GM18511 (cell line): Measurements from ENCODE around the gene CDO1.

Experiments
- ATAC-seq: cut with Tn5 transposase; IDR thresholded peaks from one replicate; pipeline ENCODE4 v1.9.1; 2021; ENCODE audit warnings: mild to moderate bottlenecking, moderate library complexity; ENCODE audit not compliant: unreplicated experiment

The CDO1 gene

DNA sequence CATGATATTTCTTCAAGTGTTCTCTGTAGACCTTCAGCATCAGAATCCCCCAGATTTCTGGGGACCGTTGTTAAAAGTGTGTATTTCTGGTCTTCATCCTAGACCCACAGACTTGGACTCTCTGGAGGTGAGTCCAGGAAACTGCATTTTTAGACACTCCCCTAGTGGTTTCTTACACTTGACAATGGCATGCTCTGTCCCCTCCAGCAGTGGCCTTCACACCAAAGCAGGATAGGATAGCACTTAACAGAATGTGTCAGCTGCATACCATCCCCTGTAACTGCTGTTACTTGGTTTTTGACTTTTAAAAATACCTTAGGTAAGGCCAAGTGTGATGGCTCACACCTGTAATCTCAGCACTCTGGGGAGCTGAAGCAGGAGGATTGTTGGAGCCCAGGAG is 20.8 kb downstream of the CDO1 start:
- no peak for ATAC-seq

DNA sequence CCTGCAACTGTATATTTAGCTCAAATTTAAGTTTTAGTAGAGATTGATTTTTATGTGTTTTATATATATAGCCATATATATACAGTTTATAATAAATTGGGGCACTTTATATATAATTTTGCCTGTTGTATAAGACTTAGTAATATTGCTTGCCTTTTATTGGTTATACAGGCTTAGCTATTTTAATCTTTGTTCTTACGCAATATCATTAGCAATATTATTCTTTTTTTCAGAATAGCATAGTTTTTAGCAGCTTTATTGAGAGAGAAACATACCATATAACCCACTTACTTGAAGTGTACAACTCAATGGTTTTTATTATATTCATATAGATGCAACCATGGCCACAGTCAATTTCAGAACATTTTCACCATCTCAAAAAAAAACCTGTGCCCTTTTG is 28.0 kb downstream of the CDO1 start:
- no peak for ATAC-seq

DNA sequence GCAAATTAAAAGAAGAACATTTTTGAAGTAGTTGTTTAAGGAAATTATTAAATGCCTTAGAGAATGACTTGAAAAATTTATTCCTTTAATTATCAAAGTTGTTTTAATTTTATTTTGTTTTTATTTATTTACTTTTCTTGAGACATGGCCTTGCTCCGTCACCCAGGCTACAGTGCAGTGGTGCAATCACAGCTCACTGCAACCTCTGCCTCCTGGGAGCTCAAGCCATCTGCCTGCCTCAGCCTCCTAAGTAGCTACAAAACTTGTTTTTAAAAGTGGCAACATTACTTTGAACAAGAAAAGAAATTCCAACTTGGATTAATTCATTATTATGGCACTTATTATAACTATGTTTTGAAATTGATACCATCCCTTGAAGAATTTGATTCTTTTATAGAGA is 29.0 kb downstream of the CDO1 start:
- ATAC-seq = no peak

DNA sequence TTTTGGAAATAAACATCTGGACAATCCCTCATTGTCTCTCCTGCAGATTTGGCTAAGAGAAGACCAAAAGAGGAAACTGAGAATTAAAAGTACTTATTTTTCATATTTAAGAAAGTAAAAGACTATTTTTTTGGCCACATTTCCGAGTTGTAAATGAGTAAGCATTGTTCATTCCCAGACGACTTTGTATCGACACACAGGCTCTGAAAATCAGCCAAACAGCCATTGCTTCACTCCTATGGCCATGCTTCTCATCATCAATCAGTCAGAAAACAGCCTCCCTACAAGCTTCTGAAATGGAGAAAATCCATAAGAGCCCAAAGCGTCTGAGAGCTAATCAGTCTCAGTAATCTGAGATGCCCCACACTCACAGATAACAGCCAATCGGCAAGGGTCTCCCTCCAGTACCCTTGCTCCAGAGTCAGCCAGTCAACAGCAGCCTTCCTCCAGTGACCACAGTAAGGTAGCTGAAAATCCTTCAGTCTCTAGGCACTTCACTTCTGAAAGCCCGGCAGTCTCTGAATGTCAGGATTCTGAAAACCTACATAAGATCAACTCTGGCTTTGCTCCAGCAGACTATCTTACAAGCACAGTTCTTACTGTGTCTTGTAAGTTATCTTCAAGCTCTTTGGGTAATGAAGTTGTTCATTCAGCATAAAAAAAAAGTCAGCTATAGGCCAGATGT is 30.9 kb downstream of the CDO1 start:
- no peak for ATAC-seq

DNA sequence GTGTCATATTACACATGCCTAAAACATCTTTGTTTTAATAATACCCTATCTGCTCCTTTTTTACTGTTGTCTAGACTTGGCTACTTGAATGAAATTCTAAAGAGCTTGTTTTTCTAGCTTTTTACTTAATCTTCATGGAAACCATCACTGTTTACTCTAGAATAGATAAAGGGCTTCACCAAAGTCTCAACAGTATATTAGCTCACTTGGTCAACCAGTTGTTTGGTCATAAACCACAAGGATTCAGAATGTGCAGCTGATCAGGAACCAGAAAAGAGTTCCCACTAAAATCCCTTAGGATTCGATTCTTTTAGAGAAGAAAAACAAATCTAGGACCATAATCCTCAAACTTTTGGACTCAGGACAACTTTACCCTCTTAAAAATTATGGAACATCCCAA is 38.0 kb downstream of the CDO1 start:
- no peak for ATAC-seq

DNA sequence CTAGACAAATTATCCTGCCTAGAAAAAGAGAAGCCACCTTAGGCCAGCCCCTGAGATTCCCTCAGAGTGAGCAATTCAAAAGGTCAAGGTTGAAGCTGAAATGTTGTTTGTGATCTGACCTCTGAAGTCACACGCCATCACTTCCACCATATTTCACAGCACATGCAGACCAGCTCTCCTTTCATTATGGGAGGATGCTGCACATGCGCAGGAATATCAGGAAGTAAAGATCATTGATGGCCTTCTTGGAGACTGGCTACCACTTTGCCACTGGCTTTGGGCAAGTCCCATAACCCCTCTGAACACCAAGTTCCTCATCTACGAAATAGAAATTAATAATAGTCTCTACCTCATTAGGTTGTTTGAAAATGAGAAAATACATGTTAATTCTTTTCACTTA is 39.5 kb downstream of the CDO1 start:
- no peak for ATAC-seq

DNA sequence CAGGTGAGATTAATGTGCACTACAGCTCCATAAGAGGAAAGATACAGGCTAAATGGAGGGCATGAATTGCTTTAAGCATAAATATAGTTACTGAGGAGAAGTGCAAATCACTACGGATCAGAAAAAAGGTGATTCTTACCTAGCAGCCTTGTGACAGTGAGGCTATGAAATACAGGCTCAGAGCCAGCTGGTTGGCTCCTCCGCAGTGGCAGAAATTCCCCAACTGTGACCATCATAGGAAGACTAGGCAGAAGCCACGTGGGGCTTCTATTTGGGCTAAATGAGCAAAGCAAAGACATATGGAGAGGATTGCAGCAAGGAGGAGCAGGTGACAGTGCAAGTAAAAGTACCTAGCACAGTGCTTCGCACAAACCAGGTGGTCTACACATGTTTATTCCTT is 40.5 kb downstream of the CDO1 start:
- no peak for ATAC-seq

DNA sequence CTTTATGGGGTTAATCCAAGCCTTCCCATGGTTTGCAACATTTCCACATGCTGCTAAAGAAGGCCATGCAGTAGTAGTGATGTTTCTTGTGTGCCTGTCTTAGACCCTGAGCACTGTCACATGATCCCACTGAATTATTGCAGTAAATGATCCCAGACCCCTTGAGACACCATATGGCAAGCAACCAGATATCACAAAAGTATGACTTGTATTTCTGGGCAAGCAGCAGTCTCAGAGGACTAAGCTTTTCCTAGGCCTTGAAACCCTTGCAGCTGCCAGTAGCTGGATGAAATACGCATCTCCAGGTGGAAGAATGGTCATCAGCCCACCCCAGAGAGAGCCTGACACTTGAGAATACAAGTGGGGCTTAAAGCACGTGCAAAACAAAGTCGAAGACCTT is 41.8 kb downstream of the CDO1 start:
- no peak for ATAC-seq

DNA sequence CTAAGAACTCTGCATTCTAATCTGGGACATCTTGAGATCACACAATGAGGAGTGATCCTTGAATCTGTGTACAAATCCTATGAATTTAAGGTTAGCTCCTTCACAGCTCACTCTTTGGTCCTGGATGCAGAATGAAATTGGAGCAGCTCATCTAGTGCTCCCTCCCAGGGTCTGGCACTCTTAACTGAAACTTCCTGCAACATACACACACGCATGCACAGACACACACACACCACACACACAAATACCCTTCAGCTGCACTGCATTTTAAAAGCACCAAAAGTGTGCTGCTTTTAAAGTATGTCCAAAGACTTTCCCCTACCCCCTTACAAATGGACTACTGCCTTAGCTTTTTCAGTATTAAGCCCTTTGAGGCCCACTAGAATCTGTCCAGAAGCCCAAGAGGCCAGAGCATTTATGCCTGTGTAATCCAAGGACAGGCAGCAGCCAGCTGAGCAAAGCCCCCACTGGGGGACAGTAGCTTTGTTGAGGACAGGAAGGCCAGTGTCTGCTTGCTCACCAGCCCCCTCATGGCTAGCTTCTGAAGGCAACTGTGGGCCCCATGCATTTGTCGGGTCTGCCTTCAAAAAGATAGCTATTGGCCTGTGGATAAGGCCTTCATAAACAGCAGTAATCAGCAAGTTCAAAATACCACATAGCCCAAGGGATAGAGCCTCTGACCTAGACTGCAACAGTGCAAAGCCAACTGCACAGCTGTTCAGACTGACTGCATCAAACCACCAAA is 43.6 kb downstream of the CDO1 start:
- no peak for ATAC-seq

DNA sequence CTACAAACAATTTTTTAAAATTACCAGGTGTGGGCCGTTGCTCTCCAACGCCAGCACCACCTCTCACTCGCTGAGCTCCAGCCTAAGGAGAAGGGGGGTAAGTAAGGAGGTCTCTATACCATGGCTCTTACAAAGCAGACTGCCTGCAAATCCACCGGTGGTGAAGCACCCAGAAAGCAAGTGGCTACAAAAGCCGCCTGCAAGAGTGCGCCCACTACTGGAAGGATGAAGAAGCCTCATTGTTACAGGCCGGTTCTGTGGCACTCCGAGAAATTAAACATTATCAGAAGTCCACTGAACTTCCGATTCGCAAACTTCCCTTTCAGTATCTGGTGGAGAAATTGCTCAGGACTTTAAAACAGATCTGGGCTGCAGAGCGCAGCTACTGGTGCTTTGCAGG is 46.0 kb downstream of the CDO1 start:
- no peak for ATAC-seq

DNA sequence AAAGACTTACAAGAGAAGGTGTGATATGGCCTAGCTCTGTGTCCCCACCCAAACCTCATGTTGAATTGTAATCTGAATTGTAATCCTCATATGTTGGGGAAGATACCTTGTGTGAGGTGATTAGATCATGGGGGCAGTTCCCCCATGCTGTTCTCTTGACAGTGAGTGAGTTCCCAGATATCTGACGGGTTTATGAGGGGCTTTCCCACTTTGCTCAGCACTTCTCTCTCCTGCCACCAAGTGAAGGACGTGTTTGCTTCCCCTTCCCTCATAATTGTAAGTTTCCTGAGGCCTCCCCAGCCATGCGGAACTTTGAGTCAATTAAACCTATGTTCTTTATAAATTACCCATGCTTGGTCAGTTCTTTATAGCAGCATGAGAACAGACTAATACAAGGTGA is 49.0 kb downstream of the CDO1 start:
- no peak for ATAC-seq

DNA sequence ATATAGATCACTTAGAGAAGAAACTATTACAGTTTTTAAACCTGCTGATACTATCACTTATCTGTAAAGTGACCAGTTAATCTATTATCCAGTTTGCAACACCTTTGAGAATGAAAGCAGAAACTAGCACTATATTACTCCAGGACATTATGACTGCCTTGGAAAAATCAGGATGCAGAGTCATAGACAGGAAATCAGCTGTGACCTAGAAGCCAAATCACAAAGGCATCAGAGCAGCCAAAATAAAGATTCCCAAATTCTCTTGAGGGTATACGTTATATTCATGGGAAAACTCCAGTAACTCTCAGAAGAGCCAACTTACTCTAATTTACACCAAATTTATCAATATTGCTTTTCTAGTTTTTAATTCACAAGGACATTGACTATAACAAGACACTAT is 49.9 kb downstream of the CDO1 start:
- no peak for ATAC-seq

DNA sequence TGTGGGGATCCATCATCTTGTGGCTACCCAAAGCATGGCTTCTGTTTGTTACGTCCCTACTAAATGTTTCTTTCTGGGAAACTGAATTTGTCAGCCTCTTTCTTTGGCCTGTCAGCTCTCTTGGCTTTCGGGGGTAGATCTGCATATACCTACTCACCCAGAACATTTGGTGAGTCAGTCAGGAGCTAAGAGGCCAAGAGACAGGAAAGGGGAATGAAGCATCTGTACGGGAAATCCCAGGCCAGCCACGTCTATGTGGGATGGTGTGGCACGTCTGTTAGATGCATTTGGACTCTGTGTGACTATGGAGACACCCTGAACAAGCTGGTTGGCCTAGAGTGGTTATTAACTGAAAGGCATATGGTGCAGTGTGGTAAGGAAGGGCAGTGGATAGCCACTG is 58.1 kb downstream of the CDO1 start:
- ATAC-seq = peak; percentile 61

DNA sequence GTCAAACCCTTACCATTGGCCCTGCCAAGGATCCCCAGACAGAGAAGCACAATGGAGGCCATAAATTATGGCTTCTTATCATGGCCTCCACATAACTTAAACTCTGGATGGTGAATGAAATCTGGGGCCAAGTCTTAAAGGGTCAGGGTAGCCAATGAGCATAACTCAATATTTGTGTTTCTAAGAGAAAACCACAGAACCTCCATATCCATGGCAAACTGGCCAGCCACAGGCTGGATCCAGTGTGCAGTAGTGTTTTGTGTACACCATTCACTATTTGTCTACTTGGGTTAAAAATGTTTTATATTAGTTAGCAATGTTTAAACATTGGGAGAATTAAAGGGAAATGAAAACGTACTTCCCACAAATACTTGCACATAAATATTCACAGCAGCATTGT is 60.8 kb downstream of the CDO1 start:
- no peak for ATAC-seq
